Subcutaneous abdominal adipose tissue (tissue), 5 donors: ENCODE data around the gene ZNF525.
"Not testable (repeated sequence)": the region's sequence is repeated elsewhere in the genome, so short reads cannot be mapped to it uniquely, and the experiment has no call there.

Experiments used
- H3K27ac ChIP-seq: one replicate; pipeline ENCODE4 v1.7.0; 2013; ENCODE audit warnings: low read depth, mild to moderate bottlenecking, inconsistent platforms, low read length, moderate library complexity
- H3K27me3 ChIP-seq, 5 donors: one replicate each; pipeline ENCODE4 v1.7.0; 2013; ENCODE audit warnings: low read length in 5 of 5, inconsistent platforms in 1 of 5; ENCODE audit not compliant: control insufficient read depth in 5 of 5, insufficient read depth in 4 of 5
- H3K36me3 ChIP-seq, 5 donors: one replicate each; pipeline ENCODE4 v1.7.0; 2013; ENCODE audit warnings: low read length in 5 of 5; ENCODE audit not compliant: control insufficient read depth in 5 of 5, insufficient read depth in 5 of 5
- H3K4me1 ChIP-seq, 5 donors: one replicate each; pipeline ENCODE4 v1.7.0; 2013; ENCODE audit warnings: low read length in 5 of 5, mild to moderate bottlenecking in 3 of 5, moderate library complexity in 1 of 5; ENCODE audit not compliant: control insufficient read depth in 5 of 5, insufficient read depth in 5 of 5
- H3K4me3 ChIP-seq, 5 donors: one replicate each; pipeline ENCODE4 v1.7.0; 2013; ENCODE audit warnings: low read length in 5 of 5, low read depth in 1 of 5
- H3K9ac ChIP-seq, 5 donors: one replicate each; pipeline ENCODE4 v1.7.0; 2013; ENCODE audit warnings: low read length in 5 of 5, mild to moderate bottlenecking in 4 of 5, moderate library complexity in 3 of 5
- H3K9me3 ChIP-seq, 5 donors: one replicate each; pipeline ENCODE4 v1.7.0; 2013; ENCODE audit warnings: low read length in 5 of 5; ENCODE audit not compliant: control insufficient read depth in 5 of 5
- donor health status: healthy.
- donor health status: healthy.
- donor health status: healthy.
- donor health status: healthy.
- donor health status: healthy.

The ZNF525 gene

DNA sequence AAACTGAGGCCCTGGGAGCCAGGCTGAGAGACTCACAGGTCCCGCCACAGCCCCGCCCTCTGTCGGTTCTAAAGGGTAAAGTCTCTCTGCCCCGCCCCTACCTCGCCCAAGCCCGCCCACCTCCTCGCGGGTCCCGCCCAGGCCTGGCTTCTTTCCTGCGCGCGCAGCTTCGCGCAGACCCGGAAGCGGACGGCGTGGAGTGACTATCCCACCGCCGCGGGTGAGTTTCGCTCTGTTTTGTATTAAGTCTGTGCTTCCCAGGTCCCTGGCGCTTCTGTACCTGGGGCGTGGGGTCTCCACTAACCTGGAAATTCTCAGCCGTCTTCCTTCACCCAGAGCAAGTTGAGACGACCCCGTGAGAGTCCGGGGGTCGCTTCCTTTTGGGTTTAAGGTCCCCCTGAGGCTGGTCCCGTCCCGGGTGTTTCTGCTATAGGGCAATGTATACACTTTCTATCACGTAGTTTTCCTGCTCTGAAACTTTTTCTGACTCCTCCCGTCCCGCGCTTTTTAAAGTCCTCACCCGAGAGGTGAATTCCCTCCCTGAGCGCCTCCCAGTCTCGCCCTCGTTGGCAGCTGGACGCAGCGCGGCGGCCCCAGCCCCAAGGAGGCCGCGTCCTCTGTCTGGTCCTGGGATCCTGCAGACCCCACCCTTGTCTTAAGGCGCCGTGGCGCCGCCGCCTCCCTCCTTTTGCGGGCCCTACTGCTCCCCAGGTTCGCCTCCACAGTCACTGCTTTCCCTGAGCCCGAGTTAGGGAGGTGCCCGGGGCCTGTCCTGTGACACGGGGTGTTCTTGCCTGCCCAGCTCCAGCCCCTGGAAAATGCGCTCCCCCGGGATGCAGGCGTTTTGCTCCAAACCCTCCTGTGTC lies 29.7 kb downstream of the ZNF525 start, which contains the start of gene ZNF765:
Gene ZNF765 (plus strand): TSS at position 176 of the 866 bp plus-strand sequence. CDS start 2,867 bp downstream, outside the sequence.
- no peaks in the 10 kb centered on the region for H3K27me3 ChIP-seq
- no peaks in the 10 kb centered on the region for H3K9me3 ChIP-seq
- H3K4me1 ChIP-seq: peaks cover 4 to 23% (median 18%) of the 10 kb centered on the region in 5 donors
- peak within 1 kb of the TSS; percentile 71 to 94 (median 92) for H3K9ac ChIP-seq
- peaks cover 4 to 17% (median 7%) of the 10 kb centered on the region in 5 donors for H3K36me3 ChIP-seq
- H3K4me3 ChIP-seq: peak within 1 kb of the TSS; percentile 85 to 92 (median 87)
- peak within 1 kb of the TSS; percentile 74 for H3K27ac ChIP-seq

DNA sequence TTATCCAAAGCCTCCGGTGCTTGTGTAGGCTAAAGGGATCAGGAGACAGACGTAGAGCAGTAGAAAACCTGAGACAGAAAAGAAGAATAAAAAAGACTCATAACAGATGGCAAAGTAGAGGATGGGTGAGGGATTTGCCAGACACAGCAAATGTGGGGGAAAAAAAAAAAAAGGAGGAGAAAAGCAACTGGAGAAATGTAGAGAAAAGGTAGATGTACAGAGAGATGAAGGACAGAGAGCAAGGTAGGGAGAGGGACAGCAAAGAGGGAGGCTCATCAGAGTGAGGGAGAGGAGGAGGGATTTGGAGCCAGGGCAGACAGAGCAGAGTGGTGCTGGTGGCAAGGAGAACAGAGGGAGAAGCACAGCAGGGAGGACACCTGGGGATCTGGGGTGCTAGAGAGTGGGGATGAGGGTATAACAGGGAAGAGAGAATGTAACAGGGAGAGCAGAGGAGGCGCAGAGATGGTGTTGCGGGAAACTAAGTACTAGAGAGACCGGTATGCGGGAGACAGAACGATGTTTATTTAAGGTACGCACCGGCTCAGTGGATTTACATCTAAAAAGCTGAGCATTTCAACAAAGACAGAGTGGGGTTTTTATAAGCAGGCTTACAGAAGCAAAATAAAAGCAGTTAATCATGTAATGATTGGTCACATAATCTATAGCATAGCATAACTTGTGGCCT lies 30.5 kb downstream of the ZNF525 start:
- Histone ChIP-seq H3K9ac (peak overlapping the region in 4 of 5 donors; percentile 82 to 94 (median 93)), H3K27ac (peak overlapping the region; percentile 74), H3K4me1 (peaks cover 4 to 23% (median 19%) of the 10 kb centered on the region in 5 donors), H3K4me3 (peak overlapping the region; percentile 63 to 92 (median 86)), H3K36me3 (peaks cover 6 to 19% (median 12%) of the 10 kb centered on the region in 5 donors)
- H3K27me3 ChIP-seq, H3K9me3 ChIP-seq: not testable (repeated sequence)

DNA sequence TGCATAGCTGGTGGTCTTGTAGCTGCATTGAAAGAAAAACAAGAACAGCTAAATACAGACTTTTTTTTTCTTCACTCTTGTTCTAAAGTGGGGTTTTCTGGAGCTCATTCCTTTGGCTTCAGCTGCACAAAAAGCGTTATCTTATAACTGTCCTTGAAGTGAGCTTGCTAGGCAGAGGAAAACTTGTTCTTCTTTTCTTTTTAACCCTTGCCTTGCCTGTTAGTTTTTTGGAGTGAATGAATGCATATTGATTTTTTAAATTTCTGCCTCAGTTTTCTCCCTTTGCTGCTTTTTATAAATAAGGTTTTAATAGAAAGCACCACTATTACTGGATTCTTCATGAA lies 31.0 kb downstream of the ZNF525 start:
- peaks cover 4 to 23% (median 19%) of the 10 kb centered on the region in 5 donors for H3K4me1 ChIP-seq
- peaks cover 6 to 19% (median 13%) of the 10 kb centered on the region in 5 donors for H3K36me3 ChIP-seq
- peak overlapping the region in 1 of 5 donors; percentile 63 for H3K4me3 ChIP-seq
- no peak overlapping the region for H3K27ac ChIP-seq
- no peak overlapping the region for H3K9ac ChIP-seq
- H3K27me3 ChIP-seq: no peaks in the 10 kb centered on the region
- no peaks in the 10 kb centered on the region for H3K9me3 ChIP-seq

DNA sequence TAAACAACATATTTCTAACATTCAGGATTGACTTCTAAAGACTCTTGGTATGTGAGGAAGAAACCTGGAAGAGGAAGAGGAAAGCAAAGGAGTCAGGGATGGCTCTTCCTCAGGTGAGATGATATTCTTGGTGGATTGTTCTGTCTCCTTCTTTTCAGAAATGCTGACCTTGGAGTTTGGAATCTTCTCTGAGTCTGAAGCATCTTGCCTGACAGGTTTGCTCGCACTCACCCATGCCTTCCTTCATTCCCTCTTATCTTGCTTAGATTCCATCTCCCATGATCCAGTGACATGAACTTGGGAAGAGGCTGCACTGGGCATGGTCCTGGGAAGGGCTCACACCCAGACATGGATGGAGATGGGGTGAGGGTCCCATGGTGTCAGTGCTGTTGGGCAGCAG lies 32.4 kb downstream of the ZNF525 start:
- peaks cover 4 to 23% (median 19%) of the 10 kb centered on the region in 5 donors for H3K4me1 ChIP-seq
- H3K9me3 ChIP-seq, H3K27me3 ChIP-seq, H3K9ac ChIP-seq, H3K4me3 ChIP-seq, H3K27ac ChIP-seq: not testable (repeated sequence)
- H3K36me3 ChIP-seq: peaks cover 6 to 27% (median 21%) of the 10 kb centered on the region in 5 donors

DNA sequence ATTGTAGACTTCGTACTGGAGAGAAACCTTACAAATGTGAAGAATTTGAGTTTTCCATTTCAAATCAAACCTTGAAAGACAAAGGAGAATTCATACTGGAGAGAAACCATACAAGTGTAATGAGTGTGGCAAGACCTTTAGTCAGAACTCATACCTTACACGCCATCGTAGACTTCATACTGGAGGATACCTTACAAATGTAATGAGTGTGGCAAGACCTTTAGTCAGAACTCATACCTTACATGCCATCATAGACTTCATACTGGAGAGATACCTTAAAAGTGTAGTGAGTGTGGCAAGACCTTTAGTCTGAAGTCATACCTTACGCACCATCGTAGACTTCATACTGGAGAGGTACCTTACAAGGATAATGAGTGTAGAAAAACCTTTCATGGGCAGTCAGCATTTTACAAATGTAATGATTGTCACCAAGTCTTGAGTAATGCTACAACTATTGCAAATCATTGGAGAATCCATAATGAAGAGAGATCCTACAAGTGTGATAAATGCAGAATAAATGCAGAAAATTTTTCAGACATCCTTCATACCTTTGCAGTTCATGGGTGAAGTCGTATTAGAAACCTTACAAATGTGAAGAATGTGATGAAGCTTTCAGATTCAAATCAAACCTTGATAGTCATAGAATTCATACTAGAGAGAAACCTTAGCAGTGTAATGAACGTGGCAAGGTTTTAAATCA lies 44.1 kb downstream of the ZNF525 start:
- no peak overlapping the region for H3K27ac ChIP-seq
- no peaks in the 10 kb centered on the region for H3K4me1 ChIP-seq
- no peak overlapping the region for H3K9ac ChIP-seq
- no peaks in the 10 kb centered on the region for H3K27me3 ChIP-seq
- H3K4me3 ChIP-seq: peak overlapping the region in 3 of 5 donors; percentile 1 to 45 (median 37)
- H3K9me3 ChIP-seq: peaks cover 22 to 71% (median 49%) of the 10 kb centered on the region in 5 donors
- H3K36me3 ChIP-seq: peaks cover 19 to 33% (median 28%) of the 10 kb centered on the region in 5 donors

DNA sequence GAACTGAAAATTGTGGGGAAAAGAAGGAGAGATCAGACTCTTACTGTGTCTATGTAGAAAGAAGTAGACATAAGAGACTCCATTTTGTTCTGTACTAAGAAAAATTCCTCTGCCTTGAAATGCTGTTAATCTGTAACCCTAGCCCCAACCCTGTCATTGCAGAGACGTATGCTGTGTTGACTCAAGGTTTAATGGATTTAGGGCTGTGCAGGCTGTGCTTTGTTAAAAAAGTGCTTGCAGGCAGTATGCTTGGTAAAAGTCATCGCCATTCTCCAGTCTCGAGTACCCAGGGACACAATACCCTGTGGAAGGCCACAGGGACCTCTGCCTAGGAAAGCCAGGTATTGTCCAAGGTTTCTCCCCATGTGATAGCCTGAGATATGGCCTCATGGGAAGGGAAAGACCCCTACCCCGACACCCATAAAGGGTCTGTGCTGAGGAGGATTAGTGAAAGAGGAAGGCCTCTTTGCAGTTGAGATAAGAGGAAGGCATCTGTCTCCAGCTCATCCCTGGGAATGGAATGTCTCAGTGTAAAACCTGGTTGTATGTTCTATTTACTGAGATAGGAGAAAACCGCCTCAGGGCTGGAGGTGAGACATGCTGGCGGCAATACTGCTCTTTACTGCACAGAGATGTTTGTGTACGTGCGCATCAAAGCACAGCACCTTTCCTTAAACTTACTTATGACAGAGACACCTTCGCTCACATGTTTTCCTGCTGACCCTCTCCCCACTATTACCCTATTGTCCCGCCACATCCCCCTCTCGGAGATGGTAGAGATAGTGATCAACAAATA lies 55.2 kb downstream of the ZNF525 start:
- H3K27me3 ChIP-seq, H3K9me3 ChIP-seq: not testable (repeated sequence)

DNA sequence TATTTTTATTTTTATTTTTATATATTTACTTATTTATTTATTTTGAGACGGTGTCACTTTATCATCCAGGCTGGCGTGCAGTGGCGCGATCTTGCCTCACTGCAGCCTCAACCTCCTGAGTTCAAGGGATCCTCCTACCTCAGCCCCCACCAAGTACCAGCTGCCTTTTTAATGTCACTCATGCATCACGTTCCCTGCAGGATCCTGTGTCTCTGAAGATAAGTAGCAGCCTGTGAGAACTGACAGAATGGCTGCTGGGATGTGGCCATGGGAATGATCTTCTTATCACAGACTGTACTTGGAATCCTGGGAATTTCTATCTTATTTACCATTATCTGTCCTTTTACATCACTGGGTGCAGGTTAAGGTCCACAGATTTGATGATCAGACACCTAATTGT lies 57.0 kb downstream of the ZNF525 start:
- peaks cover 0 to 8% (median 2%) of the 10 kb centered on the region in 5 donors for H3K4me1 ChIP-seq
- peaks cover 0 to 2% (median 0%) of the 10 kb centered on the region in 5 donors for H3K36me3 ChIP-seq
- no peak overlapping the region for H3K4me3 ChIP-seq
- no peaks in the 10 kb centered on the region for H3K9me3 ChIP-seq
- no peaks in the 10 kb centered on the region for H3K27me3 ChIP-seq
- H3K9ac ChIP-seq: no peak overlapping the region
- H3K27ac ChIP-seq: no peak overlapping the region

More for the DNA sequence above, 55.2 kb downstream of the ZNF525 start:
- not testable (repeated sequence) for H3K4me1 ChIP-seq, H3K27ac ChIP-seq, H3K4me3 ChIP-seq, H3K36me3 ChIP-seq, H3K9ac ChIP-seq

DNA sequence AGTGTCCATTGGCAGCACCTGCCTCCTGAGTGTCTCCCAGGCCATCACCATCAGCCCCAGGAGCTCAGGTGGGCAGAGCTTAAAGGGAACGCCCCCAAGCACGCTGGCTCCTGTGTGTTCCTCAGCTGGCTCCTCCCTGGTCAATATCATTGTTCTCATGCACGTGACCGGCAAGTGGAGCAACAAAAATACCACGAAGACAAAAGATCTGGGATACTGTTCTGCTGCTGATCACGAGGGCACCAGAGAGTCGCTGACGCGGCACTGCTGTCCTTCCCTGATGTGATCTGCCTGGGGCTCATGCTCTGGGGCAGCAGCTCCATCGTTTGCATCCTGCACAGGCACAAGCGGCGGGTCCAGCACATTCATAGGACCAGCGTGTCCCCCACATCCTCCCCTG lies 57.6 kb downstream of the ZNF525 start:
- H3K9ac ChIP-seq, H3K4me3 ChIP-seq, H3K9me3 ChIP-seq, H3K27me3 ChIP-seq, H3K36me3 ChIP-seq, H3K27ac ChIP-seq, H3K4me1 ChIP-seq: not testable (repeated sequence)

DNA sequence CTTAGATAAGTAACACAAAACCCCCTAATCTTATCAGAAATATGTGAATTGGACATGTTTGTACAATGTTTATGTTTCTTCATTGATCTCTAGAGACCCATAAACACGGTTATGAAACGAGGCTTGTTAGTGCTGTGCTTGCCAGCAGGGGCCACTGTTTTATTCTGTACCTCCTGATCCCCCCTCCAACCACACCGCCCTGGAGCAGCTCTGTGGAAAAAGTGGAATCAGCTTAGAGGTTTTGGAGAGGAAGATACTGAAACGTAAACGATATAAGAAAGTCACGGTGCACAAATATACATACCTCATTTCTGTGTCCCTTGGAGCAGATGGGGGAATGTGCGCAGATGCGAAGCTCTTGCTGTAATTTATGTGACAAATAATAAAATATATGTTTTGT lies 58.2 kb downstream of the ZNF525 start:
- not testable (repeated sequence) for H3K9me3 ChIP-seq, H3K4me1 ChIP-seq, H3K27ac ChIP-seq, H3K36me3 ChIP-seq, H3K9ac ChIP-seq, H3K27me3 ChIP-seq, H3K4me3 ChIP-seq
